ENCODE measurements around the gene MICAL2. TPM values are rescaled to one million over a fixed set of nuclear protein-coding genes. Genes with fewer than 3 reads are reported as not detected.

Gene MICAL2
- total RNA-seq, 1 experiment from 2014 or later = 314 TPM

GRCh38 chr11:12240677-12241076 is 130.3 kb downstream of the MICAL2 start:
- DNase-seq (ENCODE audit: low read depth) = no peak

GRCh38 chr11:12241401-12241800 is 131.0 kb downstream of the MICAL2 start:
- no peak for DNase-seq (ENCODE audit: low read depth)

GRCh38 chr11:12241971-12242672 is 131.7 kb downstream of the MICAL2 start:
- DNase-seq (ENCODE audit: low read depth) = no peak

DNA sequence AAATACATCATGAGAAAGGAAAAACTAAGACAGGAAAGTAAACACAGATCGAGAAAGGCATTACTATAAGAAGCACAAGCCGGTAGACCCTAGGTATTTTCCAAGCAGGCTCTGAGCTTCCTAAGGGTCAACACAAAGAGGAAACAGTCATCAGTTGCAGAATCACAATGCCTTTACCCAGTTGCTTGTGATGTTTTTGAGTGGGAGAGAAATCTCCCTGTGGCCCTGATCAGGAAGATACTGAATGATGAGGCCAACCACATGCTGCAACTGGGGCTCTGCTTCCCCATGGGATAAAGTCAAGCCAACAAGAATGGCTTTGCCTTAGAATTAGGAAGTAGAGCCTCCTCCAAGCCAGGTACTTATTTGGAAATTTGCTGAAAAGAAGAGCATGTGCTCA is 132.6 kb downstream of the MICAL2 start:
- no peak for DNase-seq (ENCODE audit: low read depth)

DNA sequence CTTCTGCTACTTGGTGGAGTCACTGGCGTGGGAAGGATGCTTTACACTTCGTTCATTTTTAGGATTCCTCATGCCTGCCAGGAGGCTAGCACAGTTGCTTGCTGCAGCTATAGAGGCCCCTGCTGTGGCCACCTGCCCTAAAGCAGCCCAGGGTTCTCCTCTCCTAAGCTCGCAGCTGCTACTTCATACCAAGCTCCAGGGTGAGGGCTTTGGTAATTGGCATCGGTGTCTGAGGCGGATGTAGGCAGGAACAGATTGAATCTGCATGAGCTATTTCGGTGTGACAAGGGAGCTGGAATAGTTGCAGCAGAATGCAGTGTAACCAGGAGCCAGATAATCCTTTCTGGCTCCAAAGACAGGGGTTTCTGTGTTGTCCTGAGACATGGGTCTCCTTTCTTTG is 133.1 kb downstream of the MICAL2 start:
- DNase-seq (ENCODE audit: low read depth) = no peak

GRCh38 chr11:12243911-12244550 is 133.6 kb downstream of the MICAL2 start:
- no peak for DNase-seq (ENCODE audit: low read depth)

DNA sequence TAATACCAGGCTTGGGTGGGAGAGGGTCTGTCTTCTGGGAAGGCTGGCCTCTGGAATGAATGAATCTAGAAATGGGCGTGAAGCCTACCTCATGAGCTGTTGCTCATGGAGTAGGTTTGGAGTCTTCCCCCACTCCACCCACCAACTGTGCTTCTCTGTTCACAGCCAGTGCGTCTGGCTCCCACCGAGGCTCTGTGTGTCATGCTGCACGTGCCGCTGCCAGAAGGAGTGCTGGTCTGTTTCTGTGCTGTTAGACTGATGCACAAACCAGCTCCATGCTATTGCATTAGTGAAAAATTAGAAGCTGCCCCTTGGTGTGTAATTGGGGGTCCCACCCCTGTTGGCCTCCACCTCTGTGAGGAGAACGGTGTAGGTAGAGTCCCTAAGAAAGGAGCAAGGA is 134.7 kb downstream of the MICAL2 start:
- DNase-seq (ENCODE audit: low read depth) = no peak

- no peak for DNase-seq (ENCODE audit: low read depth)
Measured at GRCh38 chr11:12245549-12246016, 135.2 kb downstream of the MICAL2 start.

- no peak for DNase-seq (ENCODE audit: low read depth)
Measured at GRCh38 chr11:12246147-12246546, 135.8 kb downstream of the MICAL2 start.

- DNase-seq (ENCODE audit: low read depth) = no peak
Measured at GRCh38 chr11:12246989-12247388, 136.6 kb downstream of the MICAL2 start.

- no peak for DNase-seq (ENCODE audit: low read depth)
Measured at GRCh38 chr11:12247543-12248254, 137.3 kb downstream of the MICAL2 start.

- DNase-seq (ENCODE audit: low read depth) = no peak
Measured at GRCh38 chr11:12248330-12248729, 137.9 kb downstream of the MICAL2 start.

GRCh38 chr11:12249590-12250260 is 139.3 kb downstream of the MICAL2 start:
- no peak for DNase-seq (ENCODE audit: low read depth)

- DNase-seq (ENCODE audit: low read depth) = no peak
Measured at GRCh38 chr11:12251666-12252560, 141.5 kb downstream of the MICAL2 start.

GRCh38 chr11:12253843-12254281 is 143.5 kb downstream of the MICAL2 start:
- DNase-seq (ENCODE audit: low read depth) = no peak

GRCh38 chr11:12258451-12258850 is 148.1 kb downstream of the MICAL2 start:
- DNase-seq (ENCODE audit: low read depth) = peak; percentile 47

DNA sequence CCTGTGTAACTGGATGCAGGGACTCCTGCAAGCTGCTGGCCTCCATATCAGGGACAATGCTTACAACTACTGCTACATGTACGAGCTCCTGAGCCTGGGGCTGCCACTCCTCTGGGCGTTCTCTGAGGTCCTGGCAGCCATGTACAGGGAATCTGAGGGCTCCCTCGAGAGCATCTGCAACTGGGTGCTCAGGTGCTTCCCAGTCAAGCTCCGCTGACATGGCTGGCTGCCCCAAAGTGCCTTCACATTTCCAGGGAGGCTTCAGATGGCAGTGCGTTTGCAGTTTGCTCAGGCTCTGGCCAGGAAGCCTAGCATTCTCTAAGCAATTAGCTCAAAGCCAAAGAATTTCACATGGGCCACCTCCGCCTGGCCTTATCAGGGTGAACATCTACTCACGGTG is 149.6 kb downstream of the MICAL2 start:
- no peak for DNase-seq (ENCODE audit: low read depth)

DNA sequence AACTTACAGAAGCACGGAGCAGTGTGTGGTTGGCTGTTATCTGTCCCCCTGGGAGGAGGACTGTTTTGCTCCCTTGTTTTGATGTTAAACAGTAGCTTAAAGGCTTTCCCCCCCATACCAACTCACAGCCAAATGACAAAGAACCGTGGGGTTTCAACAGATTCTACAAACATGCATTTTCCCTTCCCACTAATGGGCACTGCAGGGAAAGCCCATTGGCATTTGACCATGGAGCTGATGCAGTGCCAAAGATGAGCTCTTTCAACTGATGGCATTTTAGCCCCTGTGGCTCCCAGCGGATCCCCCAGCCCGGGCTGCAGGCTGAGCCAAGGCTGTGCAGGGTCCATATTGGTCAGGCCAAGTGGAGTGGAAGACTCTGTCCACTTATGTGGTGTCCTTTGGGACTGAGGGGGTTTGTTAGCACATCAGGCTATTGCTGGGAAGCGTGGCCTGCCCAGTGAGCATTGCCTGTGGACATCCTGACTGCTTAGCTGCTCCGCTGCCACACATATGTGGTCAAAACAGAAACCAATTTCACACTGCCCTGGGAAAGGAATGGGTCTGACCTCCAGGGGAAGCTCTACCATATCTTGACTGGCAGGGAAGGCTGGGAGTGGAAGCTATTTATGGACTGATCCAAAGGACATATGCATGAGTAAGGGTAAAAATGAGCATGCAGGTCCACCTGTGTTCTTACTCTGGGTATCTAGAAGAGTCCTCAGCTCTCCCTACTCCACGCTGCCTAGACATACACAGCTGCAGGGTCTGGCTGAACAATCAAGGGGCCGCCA is 150.5 kb downstream of the MICAL2 start:
- DNase-seq (ENCODE audit: low read depth) = no peak

DNA sequence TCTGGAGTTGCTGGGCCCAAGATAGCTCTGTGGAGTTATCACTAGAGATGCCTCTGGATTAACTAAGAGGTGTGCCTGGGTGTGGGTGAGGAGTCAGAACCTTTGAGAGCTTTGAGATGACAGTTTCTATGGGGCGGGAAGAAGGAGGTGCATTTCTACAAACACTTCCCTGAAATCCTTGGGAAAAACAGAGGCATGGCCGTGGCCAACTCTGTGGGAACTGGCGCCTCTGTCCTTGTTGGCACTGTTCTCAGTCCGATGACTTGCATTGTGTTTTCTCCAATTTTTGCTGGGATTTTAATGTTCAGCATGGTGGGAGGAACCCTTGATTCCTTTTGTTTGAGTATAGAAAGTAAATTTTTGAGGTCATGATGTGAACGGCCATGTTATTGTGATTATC is 151.2 kb downstream of the MICAL2 start:
- no peak for DNase-seq (ENCODE audit: low read depth)

DNA sequence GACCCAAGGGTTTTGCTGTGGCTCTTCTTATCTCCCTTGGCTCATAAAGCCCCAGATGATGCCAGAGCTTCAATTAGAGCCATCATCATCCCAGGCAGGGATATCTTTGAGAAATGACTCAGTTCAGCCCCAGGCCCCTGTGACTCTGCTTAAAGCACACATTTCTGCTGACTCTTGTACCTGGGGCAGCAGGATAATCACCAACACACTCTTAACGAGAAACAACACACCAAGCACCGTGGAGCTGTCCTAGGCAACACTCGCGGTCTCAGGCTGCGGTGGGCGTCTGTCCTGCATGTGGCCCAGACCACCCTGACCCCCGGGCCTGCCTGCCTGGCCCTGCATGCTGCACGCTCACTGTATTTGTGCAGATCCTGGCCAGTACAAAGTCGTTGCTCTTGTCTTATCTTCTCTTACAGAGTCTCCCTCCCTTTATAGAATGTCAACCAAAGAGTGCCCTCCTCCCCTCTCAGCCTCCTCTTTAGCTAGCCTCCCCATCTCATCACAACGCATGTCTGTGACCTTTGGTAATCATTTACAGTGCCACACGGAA is 152.8 kb downstream of the MICAL2 start:
- DNase-seq (ENCODE audit: low read depth) = no peak

Data from HT1080 (cell line).